ENCODE measurements around the gene ERBB4.

- TF ChIP-seq CTCF (IDR thresholded peaks at IDR 0.05) (no peak), POLR2A (IDR thresholded peaks at IDR 0.05) (no peak)
Observed at GRCh38 chr2:212098966-212099365, 439.6 kb downstream of the ERBB4 start.

Data from esophagus squamous epithelium (tissue), 4 donors.